DOHH2 (cell line): ENCODE results near the gene TXNRD2.

Source experiments
- H3F3A ChIP-seq: fragments of 200-600 bp; sonication (generic), shearing (Covaris generic); 2 replicates; pipeline ENCODE4 v1.6.0; 2016; ENCODE audit warnings: antibody characterized with exemption, mild to moderate bottlenecking; ENCODE audit not compliant: control insufficient read depth, insufficient read depth
- H3K27ac ChIP-seq: fragments of 200-600 bp; sonication (generic); 2 replicates; pipeline ENCODE4 v1.5.1; 2014; ENCODE audit warnings: low read depth, mild to moderate bottlenecking, low read length, moderate library complexity
- H3K27me3 ChIP-seq: fragments of 200-600 bp; sonication (generic); 2 replicates; pipeline ENCODE4 v1.6.1; 2014; ENCODE audit warnings: mild to moderate bottlenecking, low read length, mixed read lengths; ENCODE audit not compliant: control insufficient read depth
- H3K36me3 ChIP-seq: fragments of 200-600 bp; sonication (generic); 2 replicates; pipeline ENCODE4 v1.6.1; 2014; ENCODE audit warnings: mild to moderate bottlenecking, low read length, moderate library complexity, mixed read lengths; ENCODE audit not compliant: control insufficient read depth
- H3K4me1 ChIP-seq: fragments of 200-600 bp; sonication (generic); 2 replicates; pipeline ENCODE4 v1.6.1; 2014; ENCODE audit warnings: mild to moderate bottlenecking, low read length, mixed read lengths; ENCODE audit not compliant: control insufficient read depth
- H3K4me2 ChIP-seq: fragments of 200-600 bp; sonication (generic); 2 replicates; pipeline ENCODE4 v1.6.0; 2014; ENCODE audit warnings: mild to moderate bottlenecking, low read length, moderate library complexity
- H3K4me3 ChIP-seq: fragments of 200-600 bp; sonication (generic); 2 replicates; pipeline ENCODE4 v1.5.1; 2014; ENCODE audit warnings: mild to moderate bottlenecking, low read length, mixed read lengths
- H3K79me2 ChIP-seq: fragments of 200-600 bp; sonication (generic); 2 replicates; pipeline ENCODE4 v1.6.1; 2014; ENCODE audit warnings: mild to moderate bottlenecking, low read length, mixed read lengths; ENCODE audit not compliant: control insufficient read depth
- H3K9me2 ChIP-seq: fragments of 200-600 bp; sonication (generic); replicated peaks from 2 replicates; pipeline ENCODE4 v1.6.1; 2014; ENCODE audit warnings: mild to moderate bottlenecking, low read length, mixed read lengths; ENCODE audit not compliant: control insufficient read depth
- H3K9me3 ChIP-seq: fragments of 200-600 bp; sonication (generic); 2 replicates; pipeline ENCODE4 v1.6.1; 2014; ENCODE audit warnings: antibody characterized with exemption, low read length, mixed read lengths; ENCODE audit not compliant: control insufficient read depth, insufficient read depth
- H4K20me1 ChIP-seq: fragments of 200-600 bp; sonication (generic); 2 replicates; pipeline ENCODE4 v1.6.0; 2014; ENCODE audit warnings: low read depth, mild to moderate bottlenecking, antibody characterized with exemption, low read length, moderate library complexity; ENCODE audit not compliant: control insufficient read depth, insufficient read depth
- CTCF ChIP-seq: fragments of 200-600 bp; sonication (generic); IDR thresholded peaks from one replicate; pipeline ENCODE4 v1.5.1; 2014; ENCODE audit warnings: antibody characterized with exemption, mild to moderate bottlenecking, low read depth, low read length; ENCODE audit not compliant: poor library complexity, severe bottlenecking
- EZH2phosphoT487 ChIP-seq: fragments of 200-600 bp; sonication (generic); IDR thresholded peaks from 2 replicates; pipeline ENCODE4 v1.6.1; 2017; ENCODE audit warnings: borderline replicate concordance, mild to moderate bottlenecking, antibody characterized with exemption, low read length, moderate library complexity, mixed read lengths

Gene TXNRD2

GRCh38 chr22:19873960-19874306 lies 67.7 kb downstream of the TXNRD2 start:
- H3F3A ChIP-seq, result no peaks in the 10 kb centered on the region
- no peaks in the 10 kb centered on the region for H3K27me3 ChIP-seq
- H4K20me1 ChIP-seq, result no peaks in the 10 kb centered on the region
- peaks cover 5% of the 10 kb centered on the region; the same call in 1 of the 2 replicates for H3K4me1 ChIP-seq
- H3K4me3 ChIP-seq, result no peak overlapping the region
- no peak for TF ChIP-seq CTCF
- TF ChIP-seq EZH2phosphoT487, result no peak
- no peak overlapping the region for H3K27ac ChIP-seq
- H3K4me2 ChIP-seq, result no peak overlapping the region
- H3K79me2 ChIP-seq, result no peaks in the 10 kb centered on the region
- H3K36me3 ChIP-seq, result no peaks in the 10 kb centered on the region
- no peaks in the 10 kb centered on the region for H3K9me3 ChIP-seq
- H3K9me2 ChIP-seq, result no peaks in the 10 kb centered on the region

- Histone ChIP-seq H4K20me1 (no peaks in the 10 kb centered on the region), H3K9me3 (no peaks in the 10 kb centered on the region), H3K27ac (no peak overlapping the region), H3K4me1 (peaks cover 5% of the 10 kb centered on the region; the same call in 1 of the 2 replicates), H3K4me3 (no peak overlapping the region), H3K79me2 (no peaks in the 10 kb centered on the region), H3K4me2 (no peak overlapping the region), H3K36me3 (no peaks in the 10 kb centered on the region), H3F3A (no peaks in the 10 kb centered on the region), H3K27me3 (no peaks in the 10 kb centered on the region), H3K9me2 (no peaks in the 10 kb centered on the region)
- no peak for TF ChIP-seq EZH2phosphoT487
- TF ChIP-seq CTCF, result no peak
Measured at GRCh38 chr22:19873138-19873959, 68.3 kb downstream of the TXNRD2 start.

- H3K9me2 ChIP-seq, result no peaks in the 10 kb centered on the region
- no peaks in the 10 kb centered on the region for H3F3A ChIP-seq
- no peaks in the 10 kb centered on the region for H3K9me3 ChIP-seq
- H3K79me2 ChIP-seq, result no peaks in the 10 kb centered on the region
- H3K36me3 ChIP-seq, result no peaks in the 10 kb centered on the region
- H3K27me3 ChIP-seq, result no peaks in the 10 kb centered on the region
- no peak overlapping the region for H3K27ac ChIP-seq
- H4K20me1 ChIP-seq, result no peaks in the 10 kb centered on the region
- TF ChIP-seq EZH2phosphoT487 (no peak), CTCF (no peak)
- no peak overlapping the region for H3K4me2 ChIP-seq
- H3K4me3 ChIP-seq, result no peak overlapping the region
- peaks cover 5% of the 10 kb centered on the region; the same call in 1 of the 2 replicates for H3K4me1 ChIP-seq
Measured at GRCh38 chr22:19872779-19873137, 68.9 kb downstream of the TXNRD2 start.
